Measurements from ENCODE around the gene TRDMT1.

TRDMT1 gene

DNA sequence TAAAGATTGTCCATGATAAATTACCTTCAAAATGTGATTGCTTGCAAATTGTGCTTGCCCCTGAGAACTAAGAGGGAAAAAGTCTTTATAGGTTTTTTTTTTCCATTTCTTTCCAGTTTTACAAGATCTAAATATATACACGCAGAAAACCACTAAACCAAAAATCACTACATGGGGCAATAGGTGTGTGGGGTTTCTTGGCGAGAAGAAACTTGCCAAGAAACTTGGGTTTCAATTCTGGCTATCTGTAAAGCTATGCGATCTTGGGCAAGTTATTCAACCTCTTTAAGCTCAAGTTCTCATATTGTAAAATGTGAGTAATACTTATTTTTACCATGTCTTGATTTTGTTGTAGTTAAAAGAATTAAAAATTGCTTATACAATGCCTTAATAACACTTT, 88.9 kb downstream of the TRDMT1 start:
- Histone ChIP-seq H3K9ac (ENCODE audit: low read depth, low read length) (no peak overlapping the region), H3K4me3 (ENCODE audit: low read length) (no peak overlapping the region), H3K27me3 (ENCODE audit: insufficient read depth, low read length) (no peaks in the 10 kb centered on the region), H3K4me1 (ENCODE audit: insufficient read depth, low read length) (no peaks in the 10 kb centered on the region), H3K9me3 (ENCODE audit: insufficient read depth, low read depth, low read length) (no peaks in the 10 kb centered on the region), H3K27ac (ENCODE audit: low read length) (no peak overlapping the region), H3K36me3 (ENCODE audit: insufficient read depth, low read depth, low read length) (no peaks in the 10 kb centered on the region)

DNA sequence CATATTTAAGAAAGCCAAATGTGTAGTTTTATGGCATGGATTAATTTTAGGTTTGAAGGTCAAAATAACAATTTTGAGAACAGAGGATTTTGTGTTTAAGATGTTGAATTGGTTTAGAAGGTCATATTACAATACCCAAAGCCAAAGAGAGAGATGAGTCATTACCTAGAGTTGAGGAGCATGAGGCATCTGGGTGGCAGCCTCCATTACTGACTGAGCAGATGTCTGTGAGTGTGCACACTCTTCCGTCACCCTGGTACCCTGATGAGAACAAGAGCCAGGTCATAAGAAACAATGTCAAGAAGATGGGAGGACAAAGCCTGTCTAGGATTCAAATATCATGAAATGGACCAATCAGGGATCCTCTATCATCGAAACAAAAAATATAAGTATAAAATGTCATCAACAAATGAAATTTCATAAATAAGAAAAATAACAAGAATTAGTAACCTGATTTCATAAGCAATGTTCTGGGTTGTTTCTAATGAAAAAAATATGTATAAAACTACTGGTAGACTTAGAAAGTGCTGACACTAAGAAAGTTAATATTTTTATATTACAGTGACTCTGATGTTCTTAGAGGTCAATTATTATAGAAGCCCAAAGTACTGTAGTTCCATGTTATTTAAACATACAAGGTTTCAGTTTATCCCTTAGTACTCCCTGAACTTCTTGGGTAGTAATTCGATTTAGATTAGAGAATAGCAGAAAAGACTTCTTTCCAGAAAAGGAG, 91.8 kb downstream of the TRDMT1 start:
- no peaks in the 10 kb centered on the region for H3K4me1 ChIP-seq (ENCODE audit: insufficient read depth, low read length)
- no peak overlapping the region for H3K27ac ChIP-seq (ENCODE audit: low read length)
- no peaks in the 10 kb centered on the region for H3K36me3 ChIP-seq (ENCODE audit: insufficient read depth, low read depth, low read length)
- no peaks in the 10 kb centered on the region for H3K9me3 ChIP-seq (ENCODE audit: insufficient read depth, low read depth, low read length)
- H3K27me3 ChIP-seq (ENCODE audit: insufficient read depth, low read length): no peaks in the 10 kb centered on the region
- no peak overlapping the region for H3K9ac ChIP-seq (ENCODE audit: low read depth, low read length)
- no peak overlapping the region for H3K4me3 ChIP-seq (ENCODE audit: low read length)

DNA sequence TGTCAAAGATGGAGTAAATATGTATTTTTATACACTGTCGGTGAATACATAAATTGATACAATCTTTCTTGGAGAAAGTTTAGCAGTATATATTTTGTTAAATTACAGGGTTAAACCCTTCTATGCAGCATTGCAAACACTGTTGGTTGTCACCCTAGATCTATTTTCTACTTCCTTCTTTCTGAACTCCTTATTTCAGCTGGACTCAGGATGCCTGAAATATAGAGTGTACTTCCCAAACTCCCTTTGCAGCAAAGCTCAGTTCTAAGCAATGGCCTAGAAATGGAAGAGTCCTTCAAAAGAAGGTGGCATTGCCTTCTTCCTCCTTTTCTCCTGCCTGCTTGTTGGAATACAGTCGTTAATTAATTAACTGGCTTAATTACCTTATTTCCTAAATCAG, 92.4 kb downstream of the TRDMT1 start:
- H3K4me1 ChIP-seq (ENCODE audit: insufficient read depth, low read length): no peaks in the 10 kb centered on the region
- H3K4me3 ChIP-seq (ENCODE audit: low read length): no peak overlapping the region
- no peak overlapping the region for H3K27ac ChIP-seq (ENCODE audit: low read length)
- H3K27me3 ChIP-seq (ENCODE audit: insufficient read depth, low read length): no peaks in the 10 kb centered on the region
- no peaks in the 10 kb centered on the region for H3K9me3 ChIP-seq (ENCODE audit: insufficient read depth, low read depth, low read length)
- H3K36me3 ChIP-seq (ENCODE audit: insufficient read depth, low read depth, low read length): no peaks in the 10 kb centered on the region
- no peak overlapping the region for H3K9ac ChIP-seq (ENCODE audit: low read depth, low read length)

DNA sequence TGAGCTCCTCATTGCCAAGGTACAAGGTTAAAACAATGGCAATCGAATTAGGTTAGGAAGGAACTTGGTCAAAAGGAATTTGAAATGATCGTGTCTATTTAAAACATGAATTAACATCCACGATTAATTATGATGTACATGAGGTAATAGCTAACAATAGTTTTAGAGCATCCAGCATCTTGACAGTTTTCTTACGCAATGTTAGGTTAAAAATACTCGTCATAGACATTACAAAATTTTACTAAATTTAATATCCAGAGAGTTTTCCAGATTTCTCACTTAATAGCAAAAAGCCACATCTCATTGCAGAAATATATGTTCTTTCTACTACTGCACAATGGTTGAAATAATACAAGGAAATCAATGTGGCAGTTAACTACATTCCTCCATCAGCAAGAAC, 94.5 kb downstream of the TRDMT1 start:
- no peak overlapping the region for H3K27ac ChIP-seq (ENCODE audit: low read length)
- no peak overlapping the region for H3K4me3 ChIP-seq (ENCODE audit: low read length)
- H3K9ac ChIP-seq (ENCODE audit: low read depth, low read length): no peak overlapping the region
- H3K27me3 ChIP-seq (ENCODE audit: insufficient read depth, low read length): no peaks in the 10 kb centered on the region
- H3K36me3 ChIP-seq (ENCODE audit: insufficient read depth, low read depth, low read length): no peaks in the 10 kb centered on the region
- no peaks in the 10 kb centered on the region for H3K9me3 ChIP-seq (ENCODE audit: insufficient read depth, low read depth, low read length)
- H3K4me1 ChIP-seq (ENCODE audit: insufficient read depth, low read length): no peaks in the 10 kb centered on the region

DNA sequence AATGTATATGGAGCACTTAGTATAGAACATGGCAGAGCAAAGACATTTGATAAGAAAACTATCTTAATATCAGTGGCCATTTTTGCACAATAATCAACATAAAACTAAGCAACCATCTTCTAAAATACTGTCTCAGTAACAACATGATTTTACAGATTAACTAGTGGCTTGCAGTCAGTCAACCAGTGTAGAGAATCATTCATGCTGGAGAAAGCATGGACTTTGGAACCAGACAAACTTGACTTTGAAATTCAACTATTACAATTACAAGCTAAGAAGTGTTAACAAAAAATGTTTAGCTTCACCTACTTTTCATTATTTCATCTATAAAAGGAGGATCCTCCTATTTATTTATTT, 99.6 kb downstream of the TRDMT1 start:
- Histone ChIP-seq H3K4me1 (ENCODE audit: insufficient read depth, low read length) (no peaks in the 10 kb centered on the region), H3K9me3 (ENCODE audit: insufficient read depth, low read depth, low read length) (no peaks in the 10 kb centered on the region), H3K9ac (ENCODE audit: low read depth, low read length) (no peak overlapping the region), H3K27ac (ENCODE audit: low read length) (no peak overlapping the region), H3K36me3 (ENCODE audit: insufficient read depth, low read depth, low read length) (no peaks in the 10 kb centered on the region), H3K4me3 (ENCODE audit: low read length) (no peak overlapping the region), H3K27me3 (ENCODE audit: insufficient read depth, low read length) (no peaks in the 10 kb centered on the region)

DNA sequence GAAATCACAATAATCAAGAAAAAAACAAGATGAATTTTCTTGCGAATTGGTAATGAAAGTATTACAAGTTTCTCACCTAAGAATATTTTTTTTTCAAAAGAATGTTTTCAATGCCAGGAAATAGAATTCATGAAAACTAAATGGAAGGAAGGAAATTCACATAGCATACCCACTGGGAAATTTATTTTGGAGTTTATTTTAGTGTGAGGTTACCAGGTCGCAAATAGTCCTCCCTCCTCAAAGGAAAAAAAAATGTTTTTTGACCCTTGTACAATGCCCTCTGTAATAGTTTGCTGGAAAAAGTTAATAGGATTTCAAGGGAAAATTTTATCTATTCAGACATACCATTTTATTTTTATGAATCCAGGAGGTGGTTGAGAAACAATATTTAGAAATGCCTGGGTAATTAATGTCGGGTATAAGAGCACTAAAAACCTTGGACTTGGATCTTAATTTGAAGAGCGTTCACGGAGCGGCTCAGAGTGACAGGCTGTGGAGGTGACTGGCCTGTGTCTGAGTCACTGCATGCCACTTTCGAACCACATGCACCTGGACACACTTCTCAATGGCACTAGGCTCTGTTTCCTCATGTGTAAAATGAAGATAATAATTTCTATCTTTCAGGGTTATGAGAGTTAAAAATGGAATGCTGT, 100.1 kb downstream of the TRDMT1 start:
- Histone ChIP-seq H3K9ac (ENCODE audit: low read depth, low read length) (no peak overlapping the region), H3K4me1 (ENCODE audit: insufficient read depth, low read length) (no peaks in the 10 kb centered on the region), H3K9me3 (ENCODE audit: insufficient read depth, low read depth, low read length) (no peaks in the 10 kb centered on the region), H3K27me3 (ENCODE audit: insufficient read depth, low read length) (no peaks in the 10 kb centered on the region), H3K27ac (ENCODE audit: low read length) (no peak overlapping the region), H3K4me3 (ENCODE audit: low read length) (no peak overlapping the region), H3K36me3 (ENCODE audit: insufficient read depth, low read depth, low read length) (no peaks in the 10 kb centered on the region)

DNA sequence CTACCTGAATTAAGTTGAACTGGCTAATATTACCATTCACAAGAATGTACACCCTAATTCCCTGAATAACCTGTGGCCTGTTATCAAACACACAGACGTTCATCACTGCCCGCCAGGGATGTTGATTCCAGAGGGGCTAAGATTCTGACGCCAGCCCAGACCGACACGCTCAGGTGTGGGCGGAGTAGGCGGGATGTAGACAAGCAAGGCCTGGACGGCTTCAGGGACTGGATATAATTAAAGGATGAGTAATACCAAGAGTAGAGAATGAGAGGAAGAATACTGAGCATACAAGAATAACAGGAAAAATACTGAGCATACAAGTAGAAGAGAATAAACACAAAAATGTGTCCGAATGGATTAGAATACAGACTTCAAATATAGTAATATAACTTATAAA, 100.9 kb downstream of the TRDMT1 start:
- Histone ChIP-seq H3K9me3 (ENCODE audit: insufficient read depth, low read depth, low read length) (no peaks in the 10 kb centered on the region), H3K27ac (ENCODE audit: low read length) (no peak overlapping the region), H3K4me1 (ENCODE audit: insufficient read depth, low read length) (no peaks in the 10 kb centered on the region), H3K36me3 (ENCODE audit: insufficient read depth, low read depth, low read length) (no peaks in the 10 kb centered on the region), H3K4me3 (ENCODE audit: low read length) (no peak overlapping the region), H3K27me3 (ENCODE audit: insufficient read depth, low read length) (no peaks in the 10 kb centered on the region), H3K9ac (ENCODE audit: low read depth, low read length) (no peak overlapping the region)

DNA sequence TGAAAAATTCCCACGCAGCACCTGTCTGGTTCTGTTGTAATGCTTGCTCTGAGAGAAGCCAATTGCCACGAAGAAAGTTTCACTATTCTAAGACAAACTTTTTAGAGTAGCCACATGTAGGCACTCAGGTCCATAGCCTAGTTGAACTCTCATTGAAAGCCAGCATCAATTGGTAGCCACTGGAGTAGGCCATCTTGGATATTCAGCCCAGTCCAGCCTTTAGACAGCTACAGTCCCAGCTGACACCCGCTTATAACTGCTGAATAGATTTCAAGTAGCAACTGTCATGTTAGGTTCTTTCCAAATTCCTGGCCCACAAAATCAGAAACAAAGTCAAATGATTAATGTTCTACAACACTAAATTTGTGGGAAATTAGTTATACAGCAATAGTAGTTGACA, 103.5 kb downstream of the TRDMT1 start:
- Histone ChIP-seq H3K27me3 (ENCODE audit: insufficient read depth, low read length) (no peaks in the 10 kb centered on the region), H3K9ac (ENCODE audit: low read depth, low read length) (no peak overlapping the region), H3K9me3 (ENCODE audit: insufficient read depth, low read depth, low read length) (peaks cover 6% of the 10 kb centered on the region; the same call in 1 of the 2 replicates), H3K36me3 (ENCODE audit: insufficient read depth, low read depth, low read length) (no peaks in the 10 kb centered on the region), H3K27ac (ENCODE audit: low read length) (no peak overlapping the region), H3K4me3 (ENCODE audit: low read length) (no peak overlapping the region), H3K4me1 (ENCODE audit: insufficient read depth, low read length) (no peaks in the 10 kb centered on the region)
